HepG2 (cell line): ENCODE data around the gene PGA3. TPM values are rescaled to one million over a fixed set of nuclear protein-coding genes. Genes with fewer than 3 reads are reported as not detected.

Source experiments
- ATM ChIP-seq: fragments of 450-650 bp; IDR thresholded peaks from 2 replicates; pipeline ENCODE4 v1.7.1; 2017; ENCODE audit warnings: mild to moderate bottlenecking, borderline replicate concordance
- CHD4 ChIP-seq: fragments of 200-600 bp; sonication (generic); IDR thresholded peaks from 2 replicates; pipeline ENCODE4 v1.7.0; 2017; ENCODE audit warnings: mild to moderate bottlenecking, low read length, borderline replicate concordance
- HDAC1 ChIP-seq: sonication (generic); formaldehyde crosslinking; IDR thresholded peaks from 2 replicates; pipeline ENCODE4 v1.5.1; 2020; ENCODE audit warnings: mild to moderate bottlenecking, missing genetic modification reagents
- KAT7 ChIP-seq: IDR thresholded peaks from 2 replicates; pipeline ENCODE4 v1.6.1; 2018; ENCODE audit warnings: borderline replicate concordance, missing compliant biosample characterization
- KDM2A ChIP-seq: sonication (generic); formaldehyde crosslinking; IDR thresholded peaks from 2 replicates; pipeline ENCODE4 v1.4.0; 2020; ENCODE audit warnings: low read depth, missing genetic modification reagents, borderline replicate concordance
- KLF12 ChIP-seq: sonication (generic); formaldehyde crosslinking; IDR thresholded peaks from 2 replicates; pipeline ENCODE4 v1.4.0; 2020; ENCODE audit warnings: missing genetic modification reagents, borderline replicate concordance
- RNF2 ChIP-seq: fragments of 450-650 bp; conservative IDR thresholded peaks from 2 replicates; pipeline ENCODE4 v1.6.1; 2016; ENCODE audit warnings: low read depth
- SALL1 ChIP-seq: sonication (generic); formaldehyde crosslinking; IDR thresholded peaks from 2 replicates; pipeline ENCODE4 v1.8.0; 2022; ENCODE audit warnings: mild to moderate bottlenecking, missing genetic modification reagents
- TBP ChIP-seq: sonication (generic); formaldehyde crosslinking; IDR thresholded peaks from 2 replicates; pipeline ENCODE4 v1.5.0; 2020; ENCODE audit warnings: missing genetic modification reagents
- TMF1 ChIP-seq: sonication (generic); formaldehyde crosslinking; IDR thresholded peaks from 2 replicates; pipeline ENCODE4 v1.8.1; 2022; ENCODE audit warnings: low read depth, missing genetic modification reagents
- ZC3H4 ChIP-seq: sonication (generic); formaldehyde crosslinking; IDR thresholded peaks from 2 replicates; pipeline ENCODE4 v1.4.0; 2020; ENCODE audit warnings: missing genetic modification reagents, borderline replicate concordance
- ZFX ChIP-seq: sonication (generic); formaldehyde crosslinking; IDR thresholded peaks from 2 replicates; pipeline ENCODE4 v1.4.0; 2020; ENCODE audit warnings: mild to moderate bottlenecking, low read depth, missing genetic modification reagents, moderate library complexity
- ZNF260 ChIP-seq: sonication (generic); formaldehyde crosslinking; IDR thresholded peaks from 2 replicates; pipeline ENCODE4 v1.4.0; 2020; ENCODE audit warnings: missing genetic modification reagents, low read depth, mild to moderate bottlenecking, borderline replicate concordance
- ZNF816 ChIP-seq: sonication (generic); formaldehyde crosslinking; IDR thresholded peaks from 2 replicates; pipeline ENCODE4 v1.8.0; 2022; ENCODE audit warnings: missing genetic modification reagents, mild to moderate bottlenecking, borderline replicate concordance
- polyA plus RNA-seq, 8 experiments: library from polyadenylated mRNA; depleted of rRNA in 3 of 8; stranded (reverse) in 7 of 8; unstranded in 1 of 8; fragments of >200 nt; fragmentation: Illumina TruSeq in 4 of 8; extraction: Trizol in 4 of 8; gene quantifications; 2 replicates each; pipeline versions ENCODE4 v1.2.1 to v1.2.3, GENCODE V29; 2011 to 2016; ENCODE audit warnings: low read depth in 4 of 8, missing spikeins in 1 of 8, mixed read lengths in 1 of 8; ENCODE audit not compliant: insufficient read depth in 1 of 8
- total RNA-seq, 5 experiments: library from RNA; depleted of rRNA; stranded (reverse); fragments of >200 nt; fragmentation: Illumina TruSeq; extraction: Trizol; gene quantifications; 2 replicates each; pipeline ENCODE4 v1.2.3, GENCODE V29; 2016; ENCODE audit warnings: low read depth in 1 of 5
- TF ChIP-seq, protein P1 (sequence below): sonication (generic); formaldehyde crosslinking; IDR thresholded peaks from 2 replicates; pipeline ENCODE4 v1.4.0; 2020; ENCODE audit warnings: missing genetic modification reagents
- TF ChIP-seq, protein P2 (sequence below): IDR thresholded peaks from 2 replicates; pipeline ENCODE4 v1.6.1; 2016; ENCODE audit warnings: control low read depth
- TF ChIP-seq, protein P3 (sequence below), 2 experiments: fragments of 450-650 bp in 1 of 2; sonication (generic) in 1 of 2; formaldehyde crosslinking; IDR thresholded peaks; 2 replicates each; pipeline versions ENCODE4 v1.5.0 to v1.8.0; 2020 to 2022; ENCODE audit warnings: mild to moderate bottlenecking in 1 of 2, missing genetic modification reagents in 1 of 2
- TF ChIP-seq, protein P4 (sequence below): sonication (generic); formaldehyde crosslinking; IDR thresholded peaks from 2 replicates; pipeline ENCODE4 v1.5.0; 2020; ENCODE audit warnings: mild to moderate bottlenecking, missing genetic modification reagents
- TF ChIP-seq, protein P5 (sequence below): sonication (generic); formaldehyde crosslinking; IDR thresholded peaks from 2 replicates; pipeline ENCODE4 v1.4.0; 2020; ENCODE audit warnings: missing genetic modification reagents

PGA3 gene
- total and polyA plus RNA-seq, 2 of the 13 experiments (the other 11 are each of a cell fraction or from before 2014, with no cell fraction given): not detected

DNA sequence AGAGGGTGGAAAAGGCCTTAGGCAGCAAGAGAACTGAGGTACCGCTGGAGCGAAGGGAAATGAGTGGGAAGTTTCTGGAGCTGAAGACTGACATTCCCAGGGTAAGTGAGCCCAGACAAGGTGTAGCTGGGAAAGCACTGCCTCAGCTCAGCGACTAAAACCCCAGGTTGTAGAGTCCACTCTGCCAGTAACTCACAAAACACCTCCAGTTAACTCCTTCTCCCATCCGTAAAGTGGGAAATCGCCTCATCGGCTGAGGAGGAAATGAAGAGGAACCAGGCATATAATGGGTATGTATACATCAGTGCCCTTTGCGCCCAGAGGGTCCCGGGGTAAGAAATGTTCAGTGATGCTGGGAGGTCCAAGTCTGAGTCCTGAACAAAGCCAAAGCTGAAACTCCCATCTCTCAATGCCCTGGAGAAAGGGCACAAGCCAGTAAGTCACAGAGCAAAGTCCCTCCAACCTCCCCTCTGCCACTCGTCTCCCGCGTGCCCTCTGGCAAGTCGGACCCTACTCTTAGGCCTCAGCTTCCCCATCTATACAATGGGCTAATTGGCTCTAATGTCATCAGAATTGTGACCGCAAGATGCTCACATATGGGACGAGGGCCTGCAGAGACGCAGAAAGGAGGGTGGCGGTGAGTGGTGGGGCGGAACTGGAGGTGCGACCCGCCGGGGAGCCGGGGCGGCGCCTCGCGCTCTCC, 42.7 kb upstream of the PGA3 start (continued):
- TF ChIP-seq, protein P1, sequence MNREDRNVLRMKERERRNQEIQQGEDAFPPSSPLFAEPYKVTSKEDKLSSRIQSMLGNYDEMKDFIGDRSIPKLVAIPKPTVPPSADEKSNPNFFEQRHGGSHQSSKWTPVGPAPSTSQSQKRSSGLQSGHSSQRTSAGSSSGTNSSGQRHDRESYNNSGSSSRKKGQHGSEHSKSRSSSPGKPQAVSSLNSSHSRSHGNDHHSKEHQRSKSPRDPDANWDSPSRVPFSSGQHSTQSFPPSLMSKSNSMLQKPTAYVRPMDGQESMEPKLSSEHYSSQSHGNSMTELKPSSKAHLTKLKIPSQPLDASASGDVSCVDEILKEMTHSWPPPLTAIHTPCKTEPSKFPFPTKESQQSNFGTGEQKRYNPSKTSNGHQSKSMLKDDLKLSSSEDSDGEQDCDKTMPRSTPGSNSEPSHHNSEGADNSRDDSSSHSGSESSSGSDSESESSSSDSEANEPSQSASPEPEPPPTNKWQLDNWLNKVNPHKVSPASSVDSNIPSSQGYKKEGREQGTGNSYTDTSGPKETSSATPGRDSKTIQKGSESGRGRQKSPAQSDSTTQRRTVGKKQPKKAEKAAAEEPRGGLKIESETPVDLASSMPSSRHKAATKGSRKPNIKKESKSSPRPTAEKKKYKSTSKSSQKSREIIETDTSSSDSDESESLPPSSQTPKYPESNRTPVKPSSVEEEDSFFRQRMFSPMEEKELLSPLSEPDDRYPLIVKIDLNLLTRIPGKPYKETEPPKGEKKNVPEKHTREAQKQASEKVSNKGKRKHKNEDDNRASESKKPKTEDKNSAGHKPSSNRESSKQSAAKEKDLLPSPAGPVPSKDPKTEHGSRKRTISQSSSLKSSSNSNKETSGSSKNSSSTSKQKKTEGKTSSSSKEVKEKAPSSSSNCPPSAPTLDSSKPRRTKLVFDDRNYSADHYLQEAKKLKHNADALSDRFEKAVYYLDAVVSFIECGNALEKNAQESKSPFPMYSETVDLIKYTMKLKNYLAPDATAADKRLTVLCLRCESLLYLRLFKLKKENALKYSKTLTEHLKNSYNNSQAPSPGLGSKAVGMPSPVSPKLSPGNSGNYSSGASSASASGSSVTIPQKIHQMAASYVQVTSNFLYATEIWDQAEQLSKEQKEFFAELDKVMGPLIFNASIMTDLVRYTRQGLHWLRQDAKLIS: no peak
- peak; percentile 71 for TF ChIP-seq HDAC1
- peak; percentile 97 for TF ChIP-seq CHD4
- no peak for TF ChIP-seq ZC3H4 (CRISPR knock-in tag)
- no peak for TF ChIP-seq KAT7 (CRISPR knock-in tag)
- 0 out of 2 replicates have a peak, but pooled peaks have one; percentile 36 for TF ChIP-seq TMF1 (CRISPR knock-in tag)
- TF ChIP-seq, protein P2, sequence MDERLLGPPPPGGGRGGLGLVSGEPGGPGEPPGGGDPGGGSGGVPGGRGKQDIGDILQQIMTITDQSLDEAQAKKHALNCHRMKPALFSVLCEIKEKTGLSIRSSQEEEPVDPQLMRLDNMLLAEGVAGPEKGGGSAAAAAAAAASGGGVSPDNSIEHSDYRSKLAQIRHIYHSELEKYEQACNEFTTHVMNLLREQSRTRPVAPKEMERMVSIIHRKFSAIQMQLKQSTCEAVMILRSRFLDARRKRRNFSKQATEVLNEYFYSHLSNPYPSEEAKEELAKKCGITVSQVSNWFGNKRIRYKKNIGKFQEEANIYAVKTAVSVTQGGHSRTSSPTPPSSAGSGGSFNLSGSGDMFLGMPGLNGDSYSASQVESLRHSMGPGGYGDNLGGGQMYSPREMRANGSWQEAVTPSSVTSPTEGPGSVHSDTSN (CRISPR knock-in tag): no peak
- peak; percentile 48 for TF ChIP-seq SALL1 (CRISPR knock-in tag)
- no peak for TF ChIP-seq RNF2
- TF ChIP-seq ZNF816 (CRISPR knock-in tag): 0 out of 2 replicates have a peak, but pooled peaks have one; percentile 75
- TF ChIP-seq TBP (CRISPR knock-in tag): no peak
- TF ChIP-seq KDM2A (CRISPR knock-in tag): peak; percentile 47; the same call in 1 of the 2 replicates
- TF ChIP-seq, protein P3, sequence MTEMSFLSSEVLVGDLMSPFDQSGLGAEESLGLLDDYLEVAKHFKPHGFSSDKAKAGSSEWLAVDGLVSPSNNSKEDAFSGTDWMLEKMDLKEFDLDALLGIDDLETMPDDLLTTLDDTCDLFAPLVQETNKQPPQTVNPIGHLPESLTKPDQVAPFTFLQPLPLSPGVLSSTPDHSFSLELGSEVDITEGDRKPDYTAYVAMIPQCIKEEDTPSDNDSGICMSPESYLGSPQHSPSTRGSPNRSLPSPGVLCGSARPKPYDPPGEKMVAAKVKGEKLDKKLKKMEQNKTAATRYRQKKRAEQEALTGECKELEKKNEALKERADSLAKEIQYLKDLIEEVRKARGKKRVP (CRISPR knock-in tag; IDR thresholded peaks at IDR 0.05): no peak
- TF ChIP-seq KLF12 (CRISPR knock-in tag): no peak
- TF ChIP-seq, protein P4, sequence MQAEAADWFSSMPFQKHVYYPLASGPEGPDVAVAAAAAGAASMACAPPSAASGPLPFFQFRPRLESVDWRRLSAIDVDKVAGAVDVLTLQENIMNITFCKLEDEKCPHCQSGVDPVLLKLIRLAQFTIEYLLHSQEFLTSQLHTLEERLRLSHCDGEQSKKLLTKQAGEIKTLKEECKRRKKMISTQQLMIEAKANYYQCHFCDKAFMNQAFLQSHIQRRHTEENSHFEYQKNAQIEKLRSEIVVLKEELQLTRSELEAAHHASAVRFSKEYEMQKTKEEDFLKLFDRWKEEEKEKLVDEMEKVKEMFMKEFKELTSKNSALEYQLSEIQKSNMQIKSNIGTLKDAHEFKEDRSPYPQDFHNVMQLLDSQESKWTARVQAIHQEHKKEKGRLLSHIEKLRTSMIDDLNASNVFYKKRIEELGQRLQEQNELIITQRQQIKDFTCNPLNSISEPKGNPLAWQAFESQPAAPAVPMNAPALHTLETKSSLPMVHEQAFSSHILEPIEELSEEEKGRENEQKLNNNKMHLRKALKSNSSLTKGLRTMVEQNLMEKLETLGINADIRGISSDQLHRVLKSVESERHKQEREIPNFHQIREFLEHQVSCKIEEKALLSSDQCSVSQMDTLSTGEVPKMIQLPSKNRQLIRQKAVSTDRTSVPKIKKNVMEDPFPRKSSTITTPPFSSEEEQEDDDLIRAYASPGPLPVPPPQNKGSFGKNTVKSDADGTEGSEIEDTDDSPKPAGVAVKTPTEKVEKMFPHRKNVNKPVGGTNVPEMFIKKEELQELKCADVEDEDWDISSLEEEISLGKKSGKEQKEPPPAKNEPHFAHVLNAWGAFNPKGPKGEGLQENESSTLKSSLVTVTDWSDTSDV: no peak
- no peak for TF ChIP-seq ZNF260
- no peak for TF ChIP-seq ATM
- TF ChIP-seq ZFX (CRISPR knock-in tag): peak; percentile 65
- TF ChIP-seq, protein P5, sequence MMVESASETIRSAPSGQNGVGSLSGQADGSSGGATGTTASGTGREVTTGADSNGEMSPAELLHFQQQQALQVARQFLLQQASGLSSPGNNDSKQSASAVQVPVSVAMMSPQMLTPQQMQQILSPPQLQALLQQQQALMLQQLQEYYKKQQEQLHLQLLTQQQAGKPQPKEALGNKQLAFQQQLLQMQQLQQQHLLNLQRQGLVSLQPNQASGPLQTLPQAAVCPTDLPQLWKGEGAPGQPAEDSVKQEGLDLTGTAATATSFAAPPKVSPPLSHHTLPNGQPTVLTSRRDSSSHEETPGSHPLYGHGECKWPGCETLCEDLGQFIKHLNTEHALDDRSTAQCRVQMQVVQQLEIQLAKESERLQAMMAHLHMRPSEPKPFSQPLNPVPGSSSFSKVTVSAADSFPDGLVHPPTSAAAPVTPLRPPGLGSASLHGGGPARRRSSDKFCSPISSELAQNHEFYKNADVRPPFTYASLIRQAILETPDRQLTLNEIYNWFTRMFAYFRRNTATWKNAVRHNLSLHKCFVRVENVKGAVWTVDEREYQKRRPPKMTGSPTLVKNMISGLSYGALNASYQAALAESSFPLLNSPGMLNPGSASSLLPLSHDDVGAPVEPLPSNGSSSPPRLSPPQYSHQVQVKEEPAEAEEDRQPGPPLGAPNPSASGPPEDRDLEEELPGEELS: no peak
